ENCODE results near the gene ZNF608.

Gene ZNF608

GRCh38 chr5:124716169-124716568 lies 30.3 kb downstream of the ZNF608 start:
- Histone ChIP-seq H2AFZ (ENCODE audit: low read depth, low read length, severe bottlenecking) (no peak overlapping the region), H3K9me3 (ENCODE audit: insufficient read depth, low read length) (no peaks in the 10 kb centered on the region), H3K27ac (ENCODE audit: low read depth, low read length) (peak overlapping the region; percentile 98), H3F3A (ENCODE audit: insufficient read depth) (peaks cover 71% of the 10 kb centered on the region), H3K9me2 (replicated peaks; ENCODE audit: insufficient read depth, low read length) (no peaks in the 10 kb centered on the region), H3K79me2 (ENCODE audit: insufficient read depth, low read length) (peaks cover 97% of the 10 kb centered on the region), H3K9ac (ENCODE audit: low read length) (peak overlapping the region; percentile 26), H3K36me3 (ENCODE audit: low read length) (peaks cover 7% of the 10 kb centered on the region; the same call in 1 of the 2 replicates), H3K4me2 (ENCODE audit: low read depth, low read length, poor library complexity, severe bottlenecking) (peak overlapping the region; percentile 96), H3K27me3 (ENCODE audit: low read length) (no peaks in the 10 kb centered on the region), H4K20me1 (ENCODE audit: low read depth, low read length) (no peaks in the 10 kb centered on the region), H3K4me3 (ENCODE audit: insufficient read depth, low read length, poor library complexity, severe bottlenecking) (no peak overlapping the region)
- TF ChIP-seq CTCF (IDR thresholded peaks at IDR 0.05; ENCODE audit: insufficient read depth, low read length, poor library complexity, severe bottlenecking) = no peak
- no peak for TF ChIP-seq EZH2phosphoT487 (conservative IDR thresholded peaks at IDR 0.05; ENCODE audit: low read length)

GRCh38 chr5:124714910-124715309 lies 31.5 kb downstream of the ZNF608 start:
- TF ChIP-seq EZH2phosphoT487 (conservative IDR thresholded peaks at IDR 0.05; ENCODE audit: low read length) = no peak
- TF ChIP-seq CTCF (IDR thresholded peaks at IDR 0.05; ENCODE audit: insufficient read depth, low read length, poor library complexity, severe bottlenecking) = no peak
- Histone ChIP-seq H3K9ac (ENCODE audit: low read length) (peak overlapping the region; percentile 30; the same call in 1 of the 2 replicates), H3K4me3 (ENCODE audit: insufficient read depth, low read length, poor library complexity, severe bottlenecking) (peak overlapping the region; percentile 5), H2AFZ (ENCODE audit: low read depth, low read length, severe bottlenecking) (no peak overlapping the region), H3K27me3 (ENCODE audit: low read length) (no peaks in the 10 kb centered on the region), H4K20me1 (ENCODE audit: low read depth, low read length) (no peaks in the 10 kb centered on the region), H3K9me2 (replicated peaks; ENCODE audit: insufficient read depth, low read length) (no peaks in the 10 kb centered on the region), H3K27ac (ENCODE audit: low read depth, low read length) (peak overlapping the region; percentile 98), H3K4me2 (ENCODE audit: low read depth, low read length, poor library complexity, severe bottlenecking) (peak overlapping the region; percentile 52), H3K9me3 (ENCODE audit: insufficient read depth, low read length) (no peaks in the 10 kb centered on the region), H3K79me2 (ENCODE audit: insufficient read depth, low read length) (peaks cover 97% of the 10 kb centered on the region), H3F3A (ENCODE audit: insufficient read depth) (peaks cover 71% of the 10 kb centered on the region), H3K36me3 (ENCODE audit: low read length) (peaks cover 7% of the 10 kb centered on the region; the same call in 1 of the 2 replicates)

GRCh38 chr5:124713595-124713994 lies 32.8 kb downstream of the ZNF608 start:
- H3K9me3 ChIP-seq (ENCODE audit: insufficient read depth, low read length) = no peaks in the 10 kb centered on the region
- H2AFZ ChIP-seq (ENCODE audit: low read depth, low read length, severe bottlenecking) = no peak overlapping the region
- H3K4me3 ChIP-seq (ENCODE audit: insufficient read depth, low read length, poor library complexity, severe bottlenecking) = peak overlapping the region; percentile 11
- TF ChIP-seq CTCF (IDR thresholded peaks at IDR 0.05; ENCODE audit: insufficient read depth, low read length, poor library complexity, severe bottlenecking) = no peak
- H3K27me3 ChIP-seq (ENCODE audit: low read length) = no peaks in the 10 kb centered on the region
- peak overlapping the region; percentile 98 for H3K27ac ChIP-seq (ENCODE audit: low read depth, low read length)
- no peaks in the 10 kb centered on the region for H4K20me1 ChIP-seq (ENCODE audit: low read depth, low read length)
- no peaks in the 10 kb centered on the region for H3K9me2 ChIP-seq (replicated peaks; ENCODE audit: insufficient read depth, low read length)
- H3K9ac ChIP-seq (ENCODE audit: low read length) = peak overlapping the region; percentile 30
- peaks cover 7% of the 10 kb centered on the region; the same call in 1 of the 2 replicates for H3K36me3 ChIP-seq (ENCODE audit: low read length)
- H3K4me2 ChIP-seq (ENCODE audit: low read depth, low read length, poor library complexity, severe bottlenecking) = peak overlapping the region; percentile 52
- peaks cover 97% of the 10 kb centered on the region for H3K79me2 ChIP-seq (ENCODE audit: insufficient read depth, low read length)
- peaks cover 68% of the 10 kb centered on the region for H3F3A ChIP-seq (ENCODE audit: insufficient read depth)

Data from SU-DHL-6 (cell line).